HUDEP-2 (cell line): ENCODE data around the gene DIP2B.

Experiments
- DNase-seq, 76 experiments: peaks; one replicate each; lab custom pipeline; 2025; ENCODE audit not compliant: unreplicated experiment in 76 of 76; lab: John Stamatoyannopoulos, UW

DIP2B gene

GRCh38 chr12:50720501-50720900 lies 215.7 kb downstream of the DIP2B start:
- DNase-seq, result no peak

GRCh38 chr12:50723865-50724264 lies 219.1 kb downstream of the DIP2B start:
- no peak for DNase-seq

- DNase-seq, result no peak
Measured at GRCh38 chr12:50725011-50725942, 220.5 kb downstream of the DIP2B start.

DNA sequence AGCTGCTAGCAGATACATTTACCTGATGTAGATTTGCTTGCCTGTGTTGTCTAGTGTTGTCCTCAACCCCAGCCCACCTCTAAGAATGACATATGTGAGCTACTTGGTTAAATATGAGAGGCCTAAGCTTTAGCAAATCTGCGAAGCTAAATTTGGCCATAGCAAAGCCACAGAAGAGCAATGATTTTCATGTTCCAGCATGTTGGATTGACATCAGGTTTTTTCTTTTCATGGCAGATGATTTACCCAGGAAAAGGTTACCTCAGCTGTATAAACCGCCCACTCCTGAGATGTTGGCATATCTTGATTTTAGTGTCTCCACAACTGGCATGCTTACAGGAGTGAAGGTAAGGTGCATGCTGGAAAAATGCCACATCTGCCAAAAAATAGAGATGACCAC lies 222.7 kb downstream of the DIP2B start:
- no peak for DNase-seq

DNA sequence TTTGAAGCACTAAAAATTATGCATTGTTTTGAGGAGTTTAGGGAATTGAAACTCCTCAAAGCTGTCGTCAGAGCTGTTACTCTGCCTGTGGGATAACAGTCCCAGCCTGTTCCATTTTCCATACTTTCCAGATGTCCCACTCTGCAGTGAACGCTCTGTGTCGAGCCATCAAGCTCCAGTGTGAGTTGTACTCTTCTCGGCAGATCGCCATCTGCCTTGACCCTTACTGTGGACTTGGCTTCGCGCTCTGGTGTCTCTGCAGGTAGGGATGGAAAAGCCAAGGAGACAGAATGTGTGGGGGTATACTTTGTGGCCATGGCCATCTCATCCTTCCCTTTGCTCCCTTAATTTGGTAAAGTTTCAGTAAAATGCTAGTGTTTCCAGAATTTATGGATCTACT lies 223.6 kb downstream of the DIP2B start:
- DNase-seq, result no peak

GRCh38 chr12:50728841-50729240 lies 224.1 kb downstream of the DIP2B start:
- no peak for DNase-seq

GRCh38 chr12:50732591-50732990 lies 227.8 kb downstream of the DIP2B start:
- no peak for DNase-seq

- DNase-seq, result no peak
Measured at GRCh38 chr12:50733706-50734105, 228.9 kb downstream of the DIP2B start.

DNA sequence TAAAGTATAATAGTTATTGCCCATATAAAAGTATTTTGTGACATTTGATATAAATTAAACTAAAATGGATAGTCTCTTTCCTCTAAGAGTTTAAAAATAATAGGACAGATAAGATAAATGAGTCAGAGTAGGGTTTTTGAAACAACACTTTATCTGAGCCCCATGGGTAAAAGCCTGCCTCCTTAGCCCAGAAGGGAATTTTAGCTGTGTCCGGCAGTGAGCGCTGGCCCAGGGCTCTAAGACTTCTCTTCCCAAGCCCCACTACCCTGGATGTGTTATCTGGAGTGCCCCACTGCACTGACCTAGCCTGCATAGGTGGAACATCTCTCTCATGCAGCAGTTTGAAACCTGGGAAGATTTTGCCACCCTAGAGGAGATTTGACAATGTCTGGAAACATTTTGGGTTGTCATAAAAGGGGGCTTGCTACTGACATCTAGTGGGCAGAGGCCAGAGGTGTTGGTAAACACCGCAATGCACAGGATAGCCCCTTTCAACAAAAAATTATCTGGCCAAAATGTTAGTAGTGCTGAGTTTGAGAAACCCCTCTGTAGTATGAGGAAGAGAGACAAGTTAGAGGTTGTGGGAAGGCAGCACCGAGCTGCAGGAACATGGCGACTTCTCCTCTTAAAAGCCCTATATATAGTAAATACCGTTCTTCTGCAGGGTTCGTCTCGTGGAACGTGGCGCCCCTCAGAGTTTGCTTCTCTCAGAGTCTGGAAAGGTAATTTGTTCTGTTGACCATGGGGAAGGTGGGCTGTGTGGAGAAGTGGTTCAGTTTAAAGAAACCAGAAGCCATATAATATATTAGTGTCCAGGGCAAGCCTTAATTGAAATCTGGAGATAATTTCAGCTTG lies 229.9 kb downstream of the DIP2B start:
- peak in 24 of 76 experiments; percentile 1 to 37 (median 13) for DNase-seq

- no peak for DNase-seq
Measured at GRCh38 chr12:50739611-50740010, 234.8 kb downstream of the DIP2B start.

- no peak for DNase-seq
Measured at GRCh38 chr12:50740307-50740706, 235.5 kb downstream of the DIP2B start.

- DNase-seq, result no peak
Measured at GRCh38 chr12:50742776-50743175, 238.0 kb downstream of the DIP2B start.

DNA sequence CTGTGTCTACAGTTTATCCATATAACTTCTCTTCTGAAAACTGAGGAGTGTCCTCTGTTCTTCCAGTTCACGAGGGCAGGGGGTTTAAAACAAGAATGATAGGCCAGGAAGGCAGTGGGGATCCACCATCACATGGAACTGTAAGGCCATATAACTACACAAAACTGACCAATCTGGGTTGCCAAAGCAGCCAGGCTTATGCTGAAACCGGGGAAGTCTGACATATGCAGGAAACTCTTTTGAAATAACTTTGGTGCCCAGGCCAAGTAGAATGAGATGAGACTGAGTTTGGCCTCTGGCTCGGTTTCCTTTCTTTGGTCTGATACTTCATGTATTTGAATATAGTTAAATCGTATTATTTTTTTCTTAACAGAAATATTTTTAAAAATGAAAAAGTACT lies 241.1 kb downstream of the DIP2B start:
- DNase-seq, result no peak

GRCh38 chr12:50746431-50746830 lies 241.6 kb downstream of the DIP2B start:
- no peak for DNase-seq

- no peak for DNase-seq
Measured at GRCh38 chr12:50747817-50748216, 243.0 kb downstream of the DIP2B start.

- peak in 7 of 76 experiments; percentile 4 to 26 (median 9) for DNase-seq
Measured at GRCh38 chr12:50749459-50749882, 244.7 kb downstream of the DIP2B start.

DNA sequence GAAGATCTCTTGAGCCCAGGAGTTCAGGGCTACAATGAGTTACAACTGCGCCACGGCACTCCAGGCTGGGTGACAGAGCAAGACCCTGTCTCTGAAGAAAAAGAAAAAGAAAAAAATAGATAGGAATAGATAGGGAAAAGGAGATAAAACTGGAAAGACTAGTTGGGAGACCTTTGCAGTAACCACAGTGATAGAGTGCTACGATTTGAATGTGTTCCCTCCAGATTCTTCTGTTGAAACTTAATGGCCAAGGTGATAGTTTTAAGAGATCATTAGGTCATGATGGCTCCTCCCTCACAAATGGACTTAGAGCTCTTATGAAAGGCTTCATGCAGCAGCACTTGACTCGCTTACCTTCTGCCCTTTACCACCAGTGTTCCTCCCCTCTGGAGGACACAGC lies 245.6 kb downstream of the DIP2B start:
- no peak for DNase-seq

GRCh38 chr12:50751948-50752721 lies 247.3 kb downstream of the DIP2B start:
- DNase-seq, result no peak

DNA sequence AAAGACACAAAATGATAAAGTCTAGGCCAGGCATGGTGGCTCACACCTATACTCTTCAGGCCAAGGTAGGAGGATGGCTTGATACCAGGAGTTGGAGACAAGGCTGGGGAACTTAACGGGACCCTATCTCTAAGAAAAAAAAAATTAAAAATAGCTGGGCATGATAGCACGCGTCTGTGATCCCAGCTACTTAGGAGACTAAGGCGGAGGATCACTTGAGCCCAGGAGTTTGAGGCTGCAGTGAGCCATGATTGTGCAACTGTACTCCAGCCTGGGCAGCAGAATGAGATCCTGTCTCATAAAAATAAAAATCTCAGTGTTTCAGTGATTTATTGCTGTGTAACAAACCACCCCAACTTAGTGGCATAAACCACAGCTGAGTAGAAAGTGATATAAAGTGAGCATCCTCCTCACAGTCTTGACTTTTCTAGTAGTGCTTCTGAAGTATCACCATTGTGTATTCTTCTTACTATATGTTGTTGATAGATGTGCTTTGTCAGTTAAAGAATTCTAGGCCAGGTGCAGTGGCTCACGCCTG lies 248.5 kb downstream of the DIP2B start:
- no peak for DNase-seq

DNA sequence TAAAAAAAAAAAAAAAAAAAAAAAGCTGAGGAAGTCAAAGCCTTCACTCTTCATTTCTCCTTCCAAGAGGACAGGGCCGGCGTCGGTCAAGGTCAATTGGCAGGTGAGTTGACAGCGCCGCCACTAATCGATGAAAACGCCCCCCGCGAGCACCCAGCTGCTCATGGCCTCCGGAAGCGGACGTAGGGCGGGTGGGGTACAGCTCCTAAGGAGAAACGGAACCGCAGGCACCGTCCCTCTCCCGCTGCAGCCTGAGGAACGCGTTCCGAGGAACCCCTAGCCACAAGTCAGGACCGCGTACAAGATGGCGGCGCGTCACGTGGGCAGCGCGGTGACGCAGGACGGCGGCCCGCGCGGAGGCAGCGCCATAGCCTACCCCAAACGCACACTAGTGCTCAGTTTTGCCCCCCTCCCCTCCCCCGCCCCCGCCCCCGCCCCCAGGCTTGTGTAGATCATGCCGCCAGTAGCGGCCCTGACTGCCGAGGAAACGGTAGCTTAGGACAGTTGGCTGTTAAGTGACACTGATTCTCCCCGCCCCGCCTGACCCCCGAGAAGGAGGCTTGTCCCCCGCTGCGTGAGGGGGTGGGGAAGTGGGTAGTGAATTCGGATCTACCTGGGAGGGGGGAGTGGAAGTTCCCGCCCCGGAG lies 259.0 kb downstream of the DIP2B start, which contains the start of gene ATF1:
Gene ATF1 (plus strand): TSS at position 463 of the 647 bp plus-strand sequence. CDS start 16,045 bp downstream, outside the sequence.
- DNase-seq, result peak in 74 of 76 experiments; percentile 34 to 90 (median 80)
